Heart left ventricle (tissue), 16 donors: ENCODE measurements around the gene FTO. TPM values are rescaled to one million over a fixed set of nuclear protein-coding genes. Genes with fewer than 3 reads are reported as not detected.

Source experiments
- ATAC-seq, 4 donors: fragments of 200-7000 bp; cut with Tn5 transposase; one replicate each; pipeline ENCODE4 v1.9.1; 2020 to 2022; ENCODE audit warnings: moderate library complexity in 4 of 4, mild to moderate bottlenecking in 3 of 4, moderate number of reproducible peaks in 1 of 4
- DNase-seq, 5 donors: peaks; one replicate each; pipeline ENCODE4 v3.0.0-alpha.2; 2020
- H3K27ac ChIP-seq, 12 donors: fragments of 200-600 bp; sonication (generic) in 4 of 12; one replicate each; pipeline versions ENCODE4 v1.5.0 to v1.8.0; 2016 to 2022; ENCODE audit warnings: mild to moderate bottlenecking in 2 of 12
- H3K27me3 ChIP-seq, 9 donors: fragments of 200-600 bp; sonication (generic) in 2 of 9; one replicate each; pipeline versions ENCODE4 v1.5.1 to v1.8.0; 2016 to 2022; ENCODE audit warnings: mild to moderate bottlenecking in 3 of 9
- H3K36me3 ChIP-seq, 9 donors: fragments of 200-600 bp; sonication (generic) in 2 of 9; one replicate each; pipeline versions ENCODE4 v1.5.0 to v1.8.0; 2018 to 2022; ENCODE audit warnings: mild to moderate bottlenecking in 2 of 9
- H3K4me1 ChIP-seq, 12 donors: fragments of 200-600 bp; sonication (generic) in 4 of 12; one replicate each; pipeline versions ENCODE4 v1.5.0 to v1.8.0; 2016 to 2022; ENCODE audit warnings: mild to moderate bottlenecking in 3 of 12
- H3K4me3 ChIP-seq, 12 donors: fragments of 200-600 bp; sonication (generic) in 4 of 12; one replicate each; pipeline versions ENCODE4 v1.5.0 to v1.8.0; 2017 to 2022; ENCODE audit warnings: mild to moderate bottlenecking in 9 of 12, moderate library complexity in 4 of 12
- H3K9me3 ChIP-seq, 12 donors: fragments of 200-600 bp; sonication (generic) in 4 of 12; one replicate each; pipeline versions ENCODE4 v1.5.0 to v1.8.0; 2016 to 2022; ENCODE audit warnings: mild to moderate bottlenecking in 1 of 12
- CTCF ChIP-seq, 12 donors: fragments of 200-600 bp; sonication (generic) in 4 of 12; IDR thresholded peaks; one replicate each; pipeline versions ENCODE4 v1.5.0 to v1.8.0; 2018 to 2022; ENCODE audit warnings: antibody characterized with exemption in 12 of 12, mild to moderate bottlenecking in 5 of 12
- POLR2A ChIP-seq, 2 donors: fragments of 450-650 bp; IDR thresholded peaks; one replicate each; pipeline ENCODE4 v1.6.1; 2017; ENCODE audit warnings: antibody characterized with exemption in 2 of 2, mild to moderate bottlenecking in 2 of 2, moderate library complexity in 2 of 2
- WGBS, 4 donors: extraction: QIAGEN DNeasy Blood & Tissue Kit in 2 of 4; methylation state at CpG; one replicate each; pipeline versions ENCODE4 v1.1.5 to v1.1.7; 2013 to 2018; 5-methylcytosine and 5-hydroxymethylcytosine counted together
- intact Hi-C, 10 donors: fragments of 100-400 bp; cut with DNase I; formaldehyde crosslinking; loops; one replicate each; pipeline versions ENCODE4 v1.11.1 to v1.14.2; 2022
- polyA plus RNA-seq, 2 donors: library from polyadenylated mRNA; stranded (reverse); fragments of 200-250 nt; gene quantifications; one replicate each; pipeline ENCODE4 v1.2.3, GENCODE V29; 2013
- total RNA-seq, 9 donors: library from RNA; depleted of rRNA in 2 of 9; stranded (reverse); fragments of >200 nt in 2 of 9; fragmentation: NEBNext Ultra II Directional in 3 of 9; extraction: Animal tissue kit (Norgen Biotek cat#: 25700) in 3 of 9; gene quantifications; one replicate each; pipeline versions ENCODE4 v1.1.0 to v1.2.4, GENCODE V29; 2016 to 2023
- donor health status: ischemic (EF 13 %, LVEDD 7.1; RV severe dilation, severe dysfunction).
- donor health status: healthy with polysubstance abuse.
- donor health status: DM: no; HTN: yes; CAD: no.
- donor health status: DM: no; HTN: no; CAD: no.
- donor health status: ischemic (EF 25% LVEDD 6.9; RV normal size, moderate dysfunction).
- donor health status: ischemic (EF 25% LVEDD 5.7; RV mildly dilated, moderate dysfunction).
- donor health status: healthy.
- donor health status: DM: yes; HTN: yes; CAD: no.
- donor health status: ischemic (EF 35%, LVEDD 5.7; RV mildly dilated, moderate dysfunction).
- donor health status: nonischemic (EF 11% LVEDD 7.7; RV severe dilation, severe dysfunction).
- donor health status: DM: yes; HTN: yes; CAD: no.
- donor health status: PGD.
- donor health status: ischemic (EF 29% LVEDD 5.4; RV normal size, mild dysfunction).
- donor health status: nonischemic (EF 23%, LVEDD 6.1; RV moderate dilation, normal function).

Gene FTO
- total and polyA plus RNA-seq, 11 donors, result 11.8 to 105 (median 86.8) TPM

GRCh38 chr16:54177052-54177861 is 473.3 kb downstream of the FTO start:
- Histone ChIP-seq H3K27me3 (peaks cover 0 to 17% (median 0%) of the 10 kb centered on the region in 9 donors), H3K4me3 (no peak overlapping the region), H3K36me3 (no peaks in the 10 kb centered on the region), H3K27ac (peak overlapping the region in 1 of 12 donors; percentile 74), H3K9me3 (no peaks in the 10 kb centered on the region), H3K4me1 (peaks cover 0 to 18% (median 0%) of the 10 kb centered on the region in 12 donors)
- intact Hi-C loops, result no loop called here
- 93 to 95% (median 94%) methylated on average over 26 of the region's 26 CpGs for WGBS, 4 donors
- DNase-seq, result no peak
- ATAC-seq, result no peak
- TF ChIP-seq POLR2A (IDR thresholded peaks at IDR 0.05) (no peak), CTCF (IDR thresholded peaks at IDR 0.05) (no peak)

GRCh38 chr16:54177862-54178477 is 474.0 kb downstream of the FTO start:
- Histone ChIP-seq H3K27me3 (peaks cover 0 to 14% (median 0%) of the 10 kb centered on the region in 9 donors), H3K36me3 (no peaks in the 10 kb centered on the region)

GRCh38 chr16:54178478-54178976 is 474.6 kb downstream of the FTO start:
- peak overlapping the region in 5 of 12 donors; percentile 20 to 74 (median 44) for H3K27ac ChIP-seq
- TF ChIP-seq CTCF (IDR thresholded peaks at IDR 0.05) (no peak), POLR2A (IDR thresholded peaks at IDR 0.05) (no peak)
- 31 to 37% (median 34%) methylated on average over 7 of the region's 7 CpGs for WGBS, 4 donors
- ATAC-seq (peak; percentile 60 to 76 (median 72)), DNase-seq (peak in 1 of 5 donors; percentile 27)
- H3K36me3 ChIP-seq, result no peaks in the 10 kb centered on the region
- H3K27me3 ChIP-seq, result peaks cover 0 to 14% (median 0%) of the 10 kb centered on the region in 9 donors
- H3K9me3 ChIP-seq, result no peaks in the 10 kb centered on the region
- H3K4me1 ChIP-seq, result peaks cover 0 to 18% (median 0%) of the 10 kb centered on the region in 12 donors
- no peak overlapping the region for H3K4me3 ChIP-seq
- intact Hi-C loops, result no loop called here

More at GRCh38 chr16:54177862-54178477, 474.0 kb downstream of the FTO start:
- no peak for TF ChIP-seq CTCF (IDR thresholded peaks at IDR 0.05)
- TF ChIP-seq POLR2A (IDR thresholded peaks at IDR 0.05), result no peak
- ATAC-seq (peak in 2 of 4 donors; percentile 41 to 55), DNase-seq (no peak)
- WGBS, 4 donors, result 55 to 67% (median 63%) methylated on average over 11 of the region's 11 CpGs
- H3K27ac ChIP-seq, result peak overlapping the region in 5 of 12 donors; percentile 20 to 74 (median 44)
- H3K9me3 ChIP-seq, result no peaks in the 10 kb centered on the region
- intact Hi-C loops, result no loop called here
- H3K4me3 ChIP-seq, result no peak overlapping the region
- H3K4me1 ChIP-seq, result peaks cover 0 to 18% (median 0%) of the 10 kb centered on the region in 12 donors
